ENCODE measurements around the gene VPS36.
"Not testable (repeated sequence)": the region's sequence is repeated elsewhere in the genome, so short reads cannot be mapped to it uniquely, and the experiment has no call there.

DNA sequence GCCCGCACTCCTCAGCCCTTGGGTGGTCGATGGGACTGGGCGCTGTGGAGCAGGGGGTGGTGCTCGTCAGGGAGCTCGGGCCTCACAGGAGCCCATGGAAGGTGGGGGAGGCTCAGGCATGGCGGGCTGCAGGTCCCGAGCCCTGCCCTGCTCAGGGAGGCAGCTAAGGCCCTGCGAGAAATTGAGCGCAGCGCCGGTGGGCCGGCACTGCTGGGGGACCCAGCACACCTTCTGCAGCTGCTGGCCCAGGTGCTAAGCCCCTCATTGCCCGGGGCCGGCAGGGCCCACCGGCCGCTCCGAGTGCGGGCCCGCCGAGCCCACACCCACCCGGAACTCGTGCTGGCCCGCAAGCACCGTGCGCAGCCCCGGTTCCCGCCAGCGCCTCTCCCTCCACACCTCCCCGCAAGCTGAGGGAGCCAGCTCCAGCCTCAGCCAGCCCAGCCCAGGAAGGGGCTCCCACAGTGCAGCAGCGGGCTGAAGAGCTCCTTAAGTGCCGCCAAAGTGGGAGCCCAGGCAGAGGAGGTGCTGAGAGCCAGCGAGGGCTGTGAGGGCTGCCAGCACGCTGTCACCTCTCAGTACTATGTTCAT is 42.3 kb downstream of the VPS36 start:
- TF ChIP-seq, protein P1, sequence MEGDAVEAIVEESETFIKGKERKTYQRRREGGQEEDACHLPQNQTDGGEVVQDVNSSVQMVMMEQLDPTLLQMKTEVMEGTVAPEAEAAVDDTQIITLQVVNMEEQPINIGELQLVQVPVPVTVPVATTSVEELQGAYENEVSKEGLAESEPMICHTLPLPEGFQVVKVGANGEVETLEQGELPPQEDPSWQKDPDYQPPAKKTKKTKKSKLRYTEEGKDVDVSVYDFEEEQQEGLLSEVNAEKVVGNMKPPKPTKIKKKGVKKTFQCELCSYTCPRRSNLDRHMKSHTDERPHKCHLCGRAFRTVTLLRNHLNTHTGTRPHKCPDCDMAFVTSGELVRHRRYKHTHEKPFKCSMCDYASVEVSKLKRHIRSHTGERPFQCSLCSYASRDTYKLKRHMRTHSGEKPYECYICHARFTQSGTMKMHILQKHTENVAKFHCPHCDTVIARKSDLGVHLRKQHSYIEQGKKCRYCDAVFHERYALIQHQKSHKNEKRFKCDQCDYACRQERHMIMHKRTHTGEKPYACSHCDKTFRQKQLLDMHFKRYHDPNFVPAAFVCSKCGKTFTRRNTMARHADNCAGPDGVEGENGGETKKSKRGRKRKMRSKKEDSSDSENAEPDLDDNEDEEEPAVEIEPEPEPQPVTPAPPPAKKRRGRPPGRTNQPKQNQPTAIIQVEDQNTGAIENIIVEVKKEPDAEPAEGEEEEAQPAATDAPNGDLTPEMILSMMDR (IDR thresholded peaks at IDR 0.05; ENCODE audit: low read depth, low read length, missing input control): not testable (repeated sequence)
- not testable (repeated sequence) for TF ChIP-seq ZBTB33 (IDR thresholded peaks at IDR 0.05); HNF4G (IDR thresholded peaks at IDR 0.05); GABPA (IDR thresholded peaks at IDR 0.05 in 1 of 2, conservative IDR thresholded peaks at IDR 0.05 in 1 of 2); RAD21 (IDR thresholded peaks at IDR 0.05); YY1 (IDR thresholded peaks at IDR 0.05); SP1 (IDR thresholded peaks at IDR 0.05); REST (IDR thresholded peaks at IDR 0.05); JUND (IDR thresholded peaks at IDR 0.05)
- TF ChIP-seq, protein P2, sequence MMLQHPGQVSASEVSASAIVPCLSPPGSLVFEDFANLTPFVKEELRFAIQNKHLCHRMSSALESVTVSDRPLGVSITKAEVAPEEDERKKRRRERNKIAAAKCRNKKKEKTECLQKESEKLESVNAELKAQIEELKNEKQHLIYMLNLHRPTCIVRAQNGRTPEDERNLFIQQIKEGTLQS (IDR thresholded peaks at IDR 0.05): not testable (repeated sequence)
